Gastroesophageal sphincter (tissue), 3 donors: ENCODE results near the gene FCER2.

Source experiments
- CTCF ChIP-seq, 4 experiments: fragments of 200-600 bp in 2 of 4; fragments of 450-650 bp in 2 of 4; sonication (generic) in 1 of 4; IDR thresholded peaks; one replicate each; pipeline ENCODE4 v1.5.1; 2017 to 2019; ENCODE audit warnings: antibody characterized with exemption in 4 of 4, mild to moderate bottlenecking in 2 of 4, moderate library complexity in 2 of 4
- POLR2A ChIP-seq, 2 donors: fragments of 450-650 bp; IDR thresholded peaks; one replicate each; pipeline ENCODE4 v1.6.1; 2017; ENCODE audit warnings: antibody characterized with exemption in 2 of 2, mild to moderate bottlenecking in 2 of 2, moderate library complexity in 1 of 2

GRCh38 chr19:7676854-7677253 lies 25.1 kb downstream of the FCER2 start, which contains the start of gene MCEMP1:
- no peak for TF ChIP-seq POLR2A (IDR thresholded peaks at IDR 0.05)
- TF ChIP-seq CTCF (IDR thresholded peaks at IDR 0.05): no peak
